ENCODE results near the gene NUDCD3.
A peak's percentile ranks its signal among the peaks of the same experiment; 100 is the strongest.

Gene NUDCD3

DNA sequence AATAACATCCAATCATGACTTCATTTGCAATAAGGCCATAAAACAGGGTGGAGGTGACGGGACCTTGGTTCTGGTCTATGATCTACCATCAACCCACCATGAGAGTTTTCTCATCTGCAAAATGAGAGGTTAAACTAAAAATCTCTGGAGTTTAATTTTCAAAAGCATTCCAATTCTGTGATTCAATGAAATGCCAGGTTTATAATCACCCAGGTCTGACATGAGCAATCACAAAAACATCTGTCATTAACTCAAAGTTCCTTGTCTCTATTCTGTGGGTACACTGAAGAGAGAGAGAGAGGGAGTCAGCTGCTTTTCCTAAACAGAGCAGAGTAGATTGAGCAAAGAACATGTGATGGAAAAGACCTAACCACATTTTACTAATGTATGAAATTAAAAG, 75.4 kb downstream of the NUDCD3 start:
- TF ChIP-seq, protein P1, sequence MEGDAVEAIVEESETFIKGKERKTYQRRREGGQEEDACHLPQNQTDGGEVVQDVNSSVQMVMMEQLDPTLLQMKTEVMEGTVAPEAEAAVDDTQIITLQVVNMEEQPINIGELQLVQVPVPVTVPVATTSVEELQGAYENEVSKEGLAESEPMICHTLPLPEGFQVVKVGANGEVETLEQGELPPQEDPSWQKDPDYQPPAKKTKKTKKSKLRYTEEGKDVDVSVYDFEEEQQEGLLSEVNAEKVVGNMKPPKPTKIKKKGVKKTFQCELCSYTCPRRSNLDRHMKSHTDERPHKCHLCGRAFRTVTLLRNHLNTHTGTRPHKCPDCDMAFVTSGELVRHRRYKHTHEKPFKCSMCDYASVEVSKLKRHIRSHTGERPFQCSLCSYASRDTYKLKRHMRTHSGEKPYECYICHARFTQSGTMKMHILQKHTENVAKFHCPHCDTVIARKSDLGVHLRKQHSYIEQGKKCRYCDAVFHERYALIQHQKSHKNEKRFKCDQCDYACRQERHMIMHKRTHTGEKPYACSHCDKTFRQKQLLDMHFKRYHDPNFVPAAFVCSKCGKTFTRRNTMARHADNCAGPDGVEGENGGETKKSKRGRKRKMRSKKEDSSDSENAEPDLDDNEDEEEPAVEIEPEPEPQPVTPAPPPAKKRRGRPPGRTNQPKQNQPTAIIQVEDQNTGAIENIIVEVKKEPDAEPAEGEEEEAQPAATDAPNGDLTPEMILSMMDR (IDR thresholded peaks at IDR 0.05; ENCODE audit: low read depth, low read length) = no peak
- no peak overlapping the region for H3K4me3 ChIP-seq (ENCODE audit: low read depth, low read length)
- in situ Hi-C loops (cut with HindIII; ENCODE audit: low sequenced_read_pairs) = no loop called here
- DNase-seq (ENCODE audit: low read depth, low spot score) = peak; percentile 25

GRCh38 chr7:44411306-44411705, 79.2 kb downstream of the NUDCD3 start:
- no peak for DNase-seq (ENCODE audit: low read depth, low spot score)
- no peak overlapping the region for H3K4me3 ChIP-seq (ENCODE audit: low read depth, low read length)
- TF ChIP-seq, protein P1 (IDR thresholded peaks at IDR 0.05; ENCODE audit: low read depth, low read length) = no peak
- in situ Hi-C loops (cut with HindIII; ENCODE audit: low sequenced_read_pairs) = no loop called here

DNA sequence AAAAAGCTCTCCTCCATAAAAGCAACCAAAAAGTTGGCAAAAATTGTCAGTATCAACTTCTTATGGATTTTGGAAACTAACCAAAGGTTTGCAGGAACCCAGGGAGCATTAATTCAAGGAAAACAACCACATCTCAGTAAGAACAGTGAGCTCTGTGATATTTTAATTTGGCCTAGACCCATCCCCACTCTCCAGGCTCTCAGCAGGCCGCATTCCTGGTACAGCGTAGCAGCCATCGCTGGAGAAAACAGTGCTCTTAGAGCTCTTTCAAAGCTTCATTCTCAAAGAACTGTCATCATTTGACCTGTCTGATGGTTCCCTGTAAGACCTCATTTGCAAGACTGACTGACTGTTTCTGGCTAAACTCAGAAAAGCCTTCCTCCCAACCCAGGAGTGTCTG, 81.9 kb downstream of the NUDCD3 start:
- in situ Hi-C loops (cut with HindIII; ENCODE audit: low sequenced_read_pairs) = no loop called here
- TF ChIP-seq, protein P1 (IDR thresholded peaks at IDR 0.05; ENCODE audit: low read depth, low read length) = no peak
- peak; percentile 68 for DNase-seq (ENCODE audit: low read depth, low spot score)
- H3K4me3 ChIP-seq (ENCODE audit: low read depth, low read length) = no peak overlapping the region

- in situ Hi-C loops (cut with HindIII; ENCODE audit: low sequenced_read_pairs) = no loop called here
- H3K4me3 ChIP-seq (ENCODE audit: low read depth, low read length) = no peak overlapping the region
- TF ChIP-seq, protein P1 (IDR thresholded peaks at IDR 0.05; ENCODE audit: low read depth, low read length) = no peak
- DNase-seq (ENCODE audit: low read depth, low spot score) = no peak
These were observed 86.7 kb downstream of the NUDCD3 start for GRCh38 chr7:44403775-44404174.

DNA sequence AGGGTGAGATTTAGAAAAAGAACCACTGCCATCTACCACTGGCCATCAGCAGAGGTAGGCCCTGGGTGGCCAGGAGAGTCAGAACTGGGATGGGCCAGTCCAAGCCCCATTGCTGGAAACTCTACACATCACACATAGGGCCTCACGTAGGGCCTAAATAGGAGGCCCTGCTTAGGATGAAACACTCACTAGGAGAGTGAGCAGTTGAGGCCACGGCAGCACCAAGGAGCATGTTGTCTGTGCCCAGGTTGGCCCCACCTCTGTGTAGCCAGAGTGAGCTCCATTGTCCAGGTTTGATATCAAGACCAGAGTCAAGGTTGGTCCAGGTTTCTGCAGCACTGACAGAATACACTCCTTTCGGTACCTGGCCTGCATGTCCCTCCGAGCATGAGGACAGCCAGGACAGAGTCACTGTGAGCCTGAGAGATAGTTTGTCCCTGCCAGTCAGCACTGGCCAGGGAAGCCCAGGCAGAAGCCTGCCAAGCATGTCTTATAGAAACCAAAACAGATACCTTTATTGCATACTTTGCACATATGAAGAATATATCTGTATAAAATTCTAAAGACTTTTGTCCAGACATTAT, 87.2 kb downstream of the NUDCD3 start:
- TF ChIP-seq, protein P1 (IDR thresholded peaks at IDR 0.05; ENCODE audit: low read depth, low read length) = no peak
- in situ Hi-C loops (cut with HindIII; ENCODE audit: low sequenced_read_pairs) = no loop called here
- DNase-seq (ENCODE audit: low read depth, low spot score) = no peak
- no peak overlapping the region for H3K4me3 ChIP-seq (ENCODE audit: low read depth, low read length)

DNA sequence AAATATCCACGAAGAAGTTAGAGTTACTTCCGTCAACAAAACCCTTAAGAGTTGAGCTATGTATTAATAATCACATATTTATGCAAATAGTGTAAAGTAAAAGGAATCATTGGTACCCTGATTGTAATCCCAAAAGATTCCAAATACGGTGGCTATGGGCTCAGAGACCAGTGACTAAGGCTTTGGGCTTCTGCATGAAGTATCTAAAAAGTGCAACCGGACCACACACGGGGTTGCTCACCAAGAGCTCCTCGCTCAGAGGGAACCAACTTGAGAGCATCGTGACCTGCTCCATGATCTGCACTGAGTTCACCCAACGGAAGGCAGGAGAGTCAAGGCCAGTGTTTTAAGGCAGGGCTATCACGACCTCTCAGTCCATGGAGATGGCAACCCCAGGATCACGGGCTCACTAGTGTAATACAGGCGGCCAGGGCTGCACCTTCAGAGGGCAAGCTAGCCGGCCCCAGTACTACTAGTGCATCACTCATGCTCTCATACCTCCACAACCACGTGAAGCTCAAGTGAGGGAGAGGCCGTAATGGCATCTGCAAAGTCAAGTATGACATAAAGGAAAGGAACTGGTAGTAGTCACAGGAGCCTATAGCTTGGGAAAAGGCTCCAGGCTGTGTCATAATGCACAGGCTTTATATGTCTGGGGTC, 87.9 kb downstream of the NUDCD3 start:
- DNase-seq (ENCODE audit: low read depth, low spot score) = no peak
- H3K4me3 ChIP-seq (ENCODE audit: low read depth, low read length) = no peak overlapping the region
- in situ Hi-C loops (cut with HindIII; ENCODE audit: low sequenced_read_pairs) = no loop called here
- TF ChIP-seq, protein P1 (IDR thresholded peaks at IDR 0.05; ENCODE audit: low read depth, low read length) = no peak

Measured in astrocyte of the spinal cord (primary cell).